Measurements from ENCODE around the gene RAB38.

DNA sequence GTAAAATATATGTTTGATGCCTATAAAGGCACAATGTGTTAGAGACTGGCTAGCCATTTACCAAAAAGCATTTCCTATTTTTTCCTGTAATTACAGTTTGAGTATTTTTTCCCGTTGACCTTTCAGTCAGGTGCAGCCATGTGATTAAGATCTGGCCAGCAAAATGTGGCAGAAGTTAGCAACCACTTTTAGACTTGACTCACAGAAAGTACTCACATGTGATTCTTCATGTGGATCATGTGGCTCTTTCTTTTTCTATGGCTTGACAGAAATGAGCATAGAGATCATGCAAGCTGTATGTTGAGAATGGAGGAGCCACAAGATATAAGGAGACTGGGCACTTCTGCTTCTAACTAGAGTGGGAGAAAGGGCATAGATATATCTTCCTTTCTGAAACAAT lies 27.3 kb upstream of the RAB38 start:
- TF ChIP-seq, protein P1, sequence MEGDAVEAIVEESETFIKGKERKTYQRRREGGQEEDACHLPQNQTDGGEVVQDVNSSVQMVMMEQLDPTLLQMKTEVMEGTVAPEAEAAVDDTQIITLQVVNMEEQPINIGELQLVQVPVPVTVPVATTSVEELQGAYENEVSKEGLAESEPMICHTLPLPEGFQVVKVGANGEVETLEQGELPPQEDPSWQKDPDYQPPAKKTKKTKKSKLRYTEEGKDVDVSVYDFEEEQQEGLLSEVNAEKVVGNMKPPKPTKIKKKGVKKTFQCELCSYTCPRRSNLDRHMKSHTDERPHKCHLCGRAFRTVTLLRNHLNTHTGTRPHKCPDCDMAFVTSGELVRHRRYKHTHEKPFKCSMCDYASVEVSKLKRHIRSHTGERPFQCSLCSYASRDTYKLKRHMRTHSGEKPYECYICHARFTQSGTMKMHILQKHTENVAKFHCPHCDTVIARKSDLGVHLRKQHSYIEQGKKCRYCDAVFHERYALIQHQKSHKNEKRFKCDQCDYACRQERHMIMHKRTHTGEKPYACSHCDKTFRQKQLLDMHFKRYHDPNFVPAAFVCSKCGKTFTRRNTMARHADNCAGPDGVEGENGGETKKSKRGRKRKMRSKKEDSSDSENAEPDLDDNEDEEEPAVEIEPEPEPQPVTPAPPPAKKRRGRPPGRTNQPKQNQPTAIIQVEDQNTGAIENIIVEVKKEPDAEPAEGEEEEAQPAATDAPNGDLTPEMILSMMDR (IDR thresholded peaks at IDR 0.05) = no peak
- no peak for TF ChIP-seq POLR2A (IDR thresholded peaks at IDR 0.05)
